Breast epithelium (tissue), 3 donors: ENCODE results near the gene DCST2.

Experiments
- POLR2A ChIP-seq: fragments of 450-650 bp; IDR thresholded peaks from one replicate; pipeline ENCODE4 v1.6.1; 2016; ENCODE audit warnings: antibody characterized with exemption, mild to moderate bottlenecking, moderate library complexity
- POLR2AphosphoS5 ChIP-seq, 3 donors: sonication (generic); formaldehyde crosslinking; IDR thresholded peaks; one replicate each; pipeline ENCODE4 v1.6.1; 2017; ENCODE audit warnings: antibody characterized with exemption in 3 of 3
- TF ChIP-seq, protein P1 (sequence below), 3 donors: fragments of 450-650 bp; IDR thresholded peaks; one replicate each; pipeline ENCODE4 v1.5.1; 2016 to 2017; ENCODE audit warnings: antibody characterized with exemption in 3 of 3, mild to moderate bottlenecking in 3 of 3, moderate library complexity in 3 of 3

- TF ChIP-seq, protein P1, sequence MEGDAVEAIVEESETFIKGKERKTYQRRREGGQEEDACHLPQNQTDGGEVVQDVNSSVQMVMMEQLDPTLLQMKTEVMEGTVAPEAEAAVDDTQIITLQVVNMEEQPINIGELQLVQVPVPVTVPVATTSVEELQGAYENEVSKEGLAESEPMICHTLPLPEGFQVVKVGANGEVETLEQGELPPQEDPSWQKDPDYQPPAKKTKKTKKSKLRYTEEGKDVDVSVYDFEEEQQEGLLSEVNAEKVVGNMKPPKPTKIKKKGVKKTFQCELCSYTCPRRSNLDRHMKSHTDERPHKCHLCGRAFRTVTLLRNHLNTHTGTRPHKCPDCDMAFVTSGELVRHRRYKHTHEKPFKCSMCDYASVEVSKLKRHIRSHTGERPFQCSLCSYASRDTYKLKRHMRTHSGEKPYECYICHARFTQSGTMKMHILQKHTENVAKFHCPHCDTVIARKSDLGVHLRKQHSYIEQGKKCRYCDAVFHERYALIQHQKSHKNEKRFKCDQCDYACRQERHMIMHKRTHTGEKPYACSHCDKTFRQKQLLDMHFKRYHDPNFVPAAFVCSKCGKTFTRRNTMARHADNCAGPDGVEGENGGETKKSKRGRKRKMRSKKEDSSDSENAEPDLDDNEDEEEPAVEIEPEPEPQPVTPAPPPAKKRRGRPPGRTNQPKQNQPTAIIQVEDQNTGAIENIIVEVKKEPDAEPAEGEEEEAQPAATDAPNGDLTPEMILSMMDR (IDR thresholded peaks at IDR 0.05) = no peak
- TF ChIP-seq POLR2A (no peak), POLR2AphosphoS5 (IDR thresholded peaks at IDR 0.05) (peak in 2 of 3 donors; percentile 9 to 39)
Observed at GRCh38 chr1:154971341-154971998, 62.1 kb downstream of the DCST2 start.
